B cell (primary cell): Measurements from ENCODE around the gene CCDC24. TPM values are rescaled to one million over a fixed set of nuclear protein-coding genes. Genes with fewer than 3 reads are reported as not detected.

Experiments used
- ATAC-seq: fragments of 200-7000 bp; cut with Tn5 transposase; one replicate; pipeline ENCODE4 v1.10.0; 2021; ENCODE audit warnings: low read depth, mild to moderate bottlenecking, moderate number of reproducible peaks, moderate library complexity
- CTCF ChIA-PET: fragments of 350-600 bp; sonication (Branson Sonifier 250); formaldehyde crosslinking; loops from one replicate; lab custom pipeline; 2021; ENCODE audit warnings: antibody characterized with exemption, inconsistent platforms; lab: Charles Lee
- POLR2A ChIA-PET: fragments of 350-600 bp; sonication (Branson Sonifier 250); formaldehyde crosslinking; loops from one replicate; lab custom pipeline; 2021; ENCODE audit warnings: antibody characterized with exemption; lab: Charles Lee
- DNase-seq: peaks from one replicate; pipeline ENCODE4 v3.0.0; 2013
- H2AFZ ChIP-seq: 2 replicates; pipeline ENCODE4 v1.6.1; 2012; ENCODE audit warnings: mild to moderate bottlenecking, low read depth, low read length; ENCODE audit not compliant: insufficient read depth, poor library complexity, severe bottlenecking
- H3K27ac ChIP-seq, 2 donors: 1 replicate in 1 of 2; 2 replicates in 1 of 2; pipeline ENCODE4 v1.5.1; 2012 to 2013; ENCODE audit warnings: low read length in 2 of 2, mild to moderate bottlenecking in 2 of 2, moderate library complexity in 1 of 2
- H3K27me3 ChIP-seq, 4 experiments: fragments of 200-600 bp in 1 of 4; sonication (generic) in 1 of 4; replicated peaks in 1 of 4; 1 replicate in 2 of 4; 2 replicates in 2 of 4; pipeline versions ENCODE4 v1.6.1 to v1.7.0; 2013 to 2016; ENCODE audit warnings: low read length in 3 of 4, mild to moderate bottlenecking in 2 of 4, mixed read lengths in 1 of 4, moderate library complexity in 1 of 4; ENCODE audit not compliant: insufficient read depth in 4 of 4, control insufficient read depth in 3 of 4; ENCODE audit errors: control extremely low read depth in 1 of 4
- H3K36me3 ChIP-seq, 2 experiments: replicated peaks in 1 of 2; 1 replicate in 1 of 2; 2 replicates in 1 of 2; pipeline versions ENCODE4 v1.6.1 to v1.7.1; 2013; ENCODE audit warnings: low read length in 1 of 2; ENCODE audit not compliant: insufficient read depth in 2 of 2, control insufficient read depth in 1 of 2; ENCODE audit errors: control extremely low read depth in 1 of 2, extremely low read depth in 1 of 2
- H3K4me1 ChIP-seq, 2 donors: fragments of 200-600 bp in 1 of 2; sonication (generic) in 1 of 2; 1 replicate in 1 of 2; 2 replicates in 1 of 2; pipeline versions ENCODE4 v1.5.1 to v1.6.1; 2013 to 2017; ENCODE audit warnings: low read length in 2 of 2; ENCODE audit not compliant: control insufficient read depth in 2 of 2, insufficient read depth in 2 of 2
- H3K4me2 ChIP-seq: replicated peaks from 2 replicates; pipeline ENCODE3; 2012; ENCODE audit warnings: mild to moderate bottlenecking, low read depth, low read length; ENCODE audit not compliant: poor library complexity, severe bottlenecking
- H3K4me3 ChIP-seq, 5 experiments: fragments of 200-600 bp in 1 of 5; sonication (generic) in 1 of 5; 1 replicate in 3 of 5; 2 replicates in 2 of 5; pipeline versions ENCODE4 v1.5.1 to v1.7.0; 2011 to 2016; ENCODE audit warnings: low read length in 4 of 5, mild to moderate bottlenecking in 4 of 5, low read depth in 2 of 5, control low read depth in 1 of 5, moderate library complexity in 1 of 5; ENCODE audit not compliant: insufficient read depth in 1 of 5; ENCODE audit errors: control extremely low read depth in 1 of 5, extremely low read depth in 1 of 5
- H3K79me2 ChIP-seq: fragments of 200-600 bp; sonication (generic); one replicate; pipeline ENCODE4 v1.6.0; 2016; ENCODE audit warnings: low read length; ENCODE audit not compliant: control insufficient read depth, insufficient read depth
- H3K9ac ChIP-seq: fragments of 200-600 bp; sonication (generic); 2 replicates; pipeline ENCODE4 v1.6.1; 2017; ENCODE audit warnings: mild to moderate bottlenecking, low read length, moderate library complexity
- H3K9me3 ChIP-seq, 3 donors: one replicate each; pipeline versions ENCODE4 v1.6.1 to v1.7.1; 2013; ENCODE audit warnings: low read length in 2 of 3; ENCODE audit not compliant: control insufficient read depth in 2 of 3, insufficient read depth in 1 of 3; ENCODE audit errors: control extremely low read depth in 1 of 3
- H4K20me1 ChIP-seq: 2 replicates; pipeline ENCODE4 v1.6.0; 2012; ENCODE audit warnings: mild to moderate bottlenecking, low read length; ENCODE audit not compliant: insufficient read depth, control insufficient read depth, poor library complexity, severe bottlenecking
- H3K27ac Mint-ChIP-seq: one replicate; pipeline ENCODE4 v1.8.0; 2021; ENCODE audit warnings: mixed read lengths
- H3K27me3 Mint-ChIP-seq: one replicate; pipeline ENCODE4 v1.8.0; 2021; ENCODE audit warnings: mixed read lengths
- H3K4me1 Mint-ChIP-seq: one replicate; pipeline ENCODE4 v1.8.0; 2021; ENCODE audit warnings: mixed read lengths
- H3K4me3 Mint-ChIP-seq: one replicate; pipeline ENCODE4 v1.8.0; 2021; ENCODE audit warnings: mixed read lengths
- H3K9me3 Mint-ChIP-seq: one replicate; pipeline ENCODE4 v1.8.0; 2022; ENCODE audit warnings: mixed read lengths; ENCODE audit not compliant: insufficient read depth
- EZH2 ChIP-seq: IDR thresholded peaks from 2 replicates; pipeline ENCODE4 v1.6.1; 2012; ENCODE audit warnings: borderline replicate concordance, low read depth, mild to moderate bottlenecking, moderate library complexity, low read length; ENCODE audit not compliant: insufficient read depth, poor library complexity, severe bottlenecking
- WGBS: methylation state at CpG from one replicate; pipeline ENCODE4 v1.1.5; 2013; ENCODE audit warnings: missing lambda C conversion rate; ENCODE audit not compliant: insufficient coverage; 5-methylcytosine and 5-hydroxymethylcytosine counted together
- intact Hi-C: fragments of 100-400 bp; cut with micrococcal nuclease; formaldehyde crosslinking; loops from one replicate; pipeline ENCODE4 v1.10.0; 2022
- polyA plus RNA-seq: library from polyadenylated mRNA; depleted of rRNA; stranded (reverse); fragments of >200 nt; gene quantifications from 2 replicates; pipeline ENCODE4 v1.2.3, GENCODE V29; 2012
- total RNA-seq, 2 donors: library from RNA; stranded (reverse); fragments of 120-200 nt in 1 of 2; gene quantifications; 1 replicate in 1 of 2; 2 replicates in 1 of 2; pipeline versions ENCODE4 v1.2.3 to v1.2.4, GENCODE V29; 2013 to 2022
- TF ChIP-seq, protein P1 (sequence below): fragments of 200-600 bp; IDR thresholded peaks from one replicate; pipeline ENCODE4 v1.8.0; 2022; ENCODE audit warnings: antibody characterized with exemption, mild to moderate bottlenecking

The CCDC24 gene
- total and polyA plus RNA-seq, 2 donors (not counting 1 experiment from before 2014, with no cell fraction given): 10.1 to 18.4 TPM

DNA sequence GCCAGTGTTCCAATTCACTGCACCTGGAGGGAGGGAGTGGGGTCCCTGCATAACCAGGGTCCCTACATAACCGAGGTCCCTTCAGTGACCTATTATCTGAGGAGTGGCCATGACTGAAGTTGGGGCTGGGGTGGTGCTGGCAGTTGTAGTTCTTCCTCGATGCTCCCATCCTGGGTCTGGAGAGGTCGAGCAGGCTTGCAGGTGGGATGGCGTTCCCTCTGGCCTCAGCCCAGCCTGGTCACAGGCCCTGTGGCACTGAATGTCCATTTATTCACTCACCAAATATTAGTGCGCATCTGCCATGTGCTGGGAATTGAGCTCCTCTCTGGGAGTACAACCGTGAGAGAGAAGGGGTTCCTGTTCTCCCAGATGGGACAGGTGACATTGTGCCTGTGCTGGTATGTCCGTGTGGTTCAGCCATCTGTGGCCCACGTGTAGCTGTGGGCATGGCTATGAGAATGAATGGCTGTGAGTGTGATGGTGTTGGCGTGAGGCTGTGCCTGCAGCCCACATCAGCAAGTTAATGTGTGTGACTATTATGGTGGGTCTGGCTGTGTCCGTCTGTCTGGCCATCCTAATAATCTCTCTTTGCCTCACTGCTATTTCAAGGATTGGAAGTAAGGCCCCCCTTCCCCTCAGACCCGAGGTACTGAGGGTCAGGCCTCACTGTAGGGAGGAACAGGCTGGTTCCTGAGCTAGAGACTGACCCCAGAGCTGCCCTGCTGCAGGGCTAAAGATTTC, 43.7 kb downstream of the CCDC24 start:
- WGBS: 89% methylated on average over 10 of the region's 11 CpGs
- H3K27me3 ChIP-seq: peaks cover 0 to 4% (median 0%) of the 10 kb centered on the region in 4 experiments

More for the DNA sequence above, 43.7 kb downstream of the CCDC24 start:
- H3K27me3 Mint-ChIP-seq: no peaks in the 10 kb centered on the region
- TF ChIP-seq, protein P1, sequence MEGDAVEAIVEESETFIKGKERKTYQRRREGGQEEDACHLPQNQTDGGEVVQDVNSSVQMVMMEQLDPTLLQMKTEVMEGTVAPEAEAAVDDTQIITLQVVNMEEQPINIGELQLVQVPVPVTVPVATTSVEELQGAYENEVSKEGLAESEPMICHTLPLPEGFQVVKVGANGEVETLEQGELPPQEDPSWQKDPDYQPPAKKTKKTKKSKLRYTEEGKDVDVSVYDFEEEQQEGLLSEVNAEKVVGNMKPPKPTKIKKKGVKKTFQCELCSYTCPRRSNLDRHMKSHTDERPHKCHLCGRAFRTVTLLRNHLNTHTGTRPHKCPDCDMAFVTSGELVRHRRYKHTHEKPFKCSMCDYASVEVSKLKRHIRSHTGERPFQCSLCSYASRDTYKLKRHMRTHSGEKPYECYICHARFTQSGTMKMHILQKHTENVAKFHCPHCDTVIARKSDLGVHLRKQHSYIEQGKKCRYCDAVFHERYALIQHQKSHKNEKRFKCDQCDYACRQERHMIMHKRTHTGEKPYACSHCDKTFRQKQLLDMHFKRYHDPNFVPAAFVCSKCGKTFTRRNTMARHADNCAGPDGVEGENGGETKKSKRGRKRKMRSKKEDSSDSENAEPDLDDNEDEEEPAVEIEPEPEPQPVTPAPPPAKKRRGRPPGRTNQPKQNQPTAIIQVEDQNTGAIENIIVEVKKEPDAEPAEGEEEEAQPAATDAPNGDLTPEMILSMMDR: no peak
- TF ChIP-seq EZH2: no peak
- no peaks in the 10 kb centered on the region for H3K79me2 ChIP-seq
- no peaks in the 10 kb centered on the region for H3K9me3 ChIP-seq
- no peak overlapping the region for H3K4me2 ChIP-seq
- ATAC-seq: no peak
- ChIA-PET CTCF (interaction anchor here (0.6 to 17.1 kb wide), 12 partner anchors 9 to 271 kb away, joined by 3 to 227 read pairs (median 11); no protein-coding TSS in a partner anchor), POLR2A (no interaction called here)
- no peak overlapping the region for H3K4me3 ChIP-seq
- H3K9ac ChIP-seq: no peak overlapping the region
- peaks cover 0 to 7% of the 10 kb centered on the region in 2 donors for H3K4me1 ChIP-seq
- no peak overlapping the region for H2AFZ ChIP-seq
- no peak overlapping the region for H3K27ac ChIP-seq
- peaks cover 6% of the 10 kb centered on the region for H3K4me1 Mint-ChIP-seq
- no peaks in the 10 kb centered on the region for H3K9me3 Mint-ChIP-seq
- no peak overlapping the region for H3K4me3 Mint-ChIP-seq
- no peak for DNase-seq
- no peaks in the 10 kb centered on the region for H4K20me1 ChIP-seq
- H3K36me3 ChIP-seq: no peaks in the 10 kb centered on the region
- intact Hi-C loops: loop anchor here (5.0 kb wide), 2 partner anchors 668 to 1268 kb away; partner anchors contain the start of genes C1orf50, ELOVL1 and P3H1
- no peak overlapping the region for H3K27ac Mint-ChIP-seq
